ENCODE data around the gene HOXB3.
"Not testable (repeated sequence)": the region's sequence is repeated elsewhere in the genome, so short reads cannot be mapped to it uniquely, and the experiment has no call there.

HOXB3 gene

GRCh38 chr17:48541577-48542113 is 48.4 kb downstream of the HOXB3 start:
- DNase-seq, result no peak

GRCh38 chr17:48541036-48541576 is 48.9 kb downstream of the HOXB3 start:
- DNase-seq, result no peak

GRCh38 chr17:48540213-48540612 is 49.8 kb downstream of the HOXB3 start:
- DNase-seq, result no peak

- no peak for DNase-seq
Observed at GRCh38 chr17:48539177-48539576, 50.9 kb downstream of the HOXB3 start.

- no peak for DNase-seq
Observed at GRCh38 chr17:48537316-48537715, 52.7 kb downstream of the HOXB3 start.

GRCh38 chr17:48535793-48536559 is 54.1 kb downstream of the HOXB3 start:
- not testable (repeated sequence) for DNase-seq

- no peak for DNase-seq
Observed at GRCh38 chr17:48532261-48532660, 57.8 kb downstream of the HOXB3 start.

- DNase-seq, result no peak
Observed at GRCh38 chr17:48530887-48531272, 59.2 kb downstream of the HOXB3 start, which contains the start of gene HOXB1. Gene HOXB1 (minus strand): TSS chr17:48531011. CDS start chr17:48530904, 107 bp downstream.

GRCh38 chr17:48530208-48530886 is 59.7 kb downstream of the HOXB3 start:
- DNase-seq, result no peak

GRCh38 chr17:48529683-48530009 is 60.4 kb downstream of the HOXB3 start:
- no peak for DNase-seq

GRCh38 chr17:48528936-48529682 is 60.9 kb downstream of the HOXB3 start:
- no peak for DNase-seq

GRCh38 chr17:48528153-48528935 is 61.7 kb downstream of the HOXB3 start:
- no peak for DNase-seq

GRCh38 chr17:48527547-48527932 is 62.5 kb downstream of the HOXB3 start:
- no peak for DNase-seq

GRCh38 chr17:48526608-48527546 is 63.2 kb downstream of the HOXB3 start:
- DNase-seq, result no peak

- no peak for DNase-seq
Observed at GRCh38 chr17:48523010-48523409, 67.0 kb downstream of the HOXB3 start.

GRCh38 chr17:48522031-48522653 is 67.9 kb downstream of the HOXB3 start:
- peak; percentile 48 for DNase-seq

GRCh38 chr17:48520631-48521079 is 69.4 kb downstream of the HOXB3 start:
- no peak for DNase-seq

GRCh38 chr17:48519427-48519826 is 70.6 kb downstream of the HOXB3 start:
- DNase-seq, result no peak

GRCh38 chr17:48517478-48517877 is 72.6 kb downstream of the HOXB3 start:
- no peak for DNase-seq
